GM18502 (cell line): Measurements from ENCODE around the gene NLRC3.
"Not testable (repeated sequence)": the region's sequence is repeated elsewhere in the genome, so short reads cannot be mapped to it uniquely, and the experiment has no call there.

Source experiments
- ATAC-seq: cut with Tn5 transposase; IDR thresholded peaks from one replicate; pipeline ENCODE4 v1.9.1; 2021; ENCODE audit warnings: mild to moderate bottlenecking; ENCODE audit not compliant: unreplicated experiment, poor library complexity

NLRC3 gene

DNA sequence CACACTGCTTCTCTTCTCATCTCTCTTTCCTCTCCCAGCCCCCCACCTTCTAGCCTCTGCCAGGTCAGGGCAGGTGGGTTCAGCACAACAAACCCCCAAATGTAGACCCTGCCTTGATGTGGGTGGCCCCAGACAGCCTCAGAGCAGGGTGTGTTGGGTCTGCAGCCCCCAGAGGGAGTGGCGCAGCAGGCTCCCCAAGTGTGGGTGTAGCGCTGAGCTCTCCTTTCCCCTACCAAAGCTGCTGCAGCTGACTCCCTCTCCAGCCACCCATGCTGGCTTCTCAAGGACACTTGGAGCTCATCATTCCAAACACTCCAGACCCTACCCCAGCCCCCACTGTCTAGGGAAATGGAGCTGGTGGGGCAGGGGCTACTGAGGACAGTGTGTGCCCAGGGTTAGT lies 27.3 kb downstream of the NLRC3 start:
- no peak for ATAC-seq

DNA sequence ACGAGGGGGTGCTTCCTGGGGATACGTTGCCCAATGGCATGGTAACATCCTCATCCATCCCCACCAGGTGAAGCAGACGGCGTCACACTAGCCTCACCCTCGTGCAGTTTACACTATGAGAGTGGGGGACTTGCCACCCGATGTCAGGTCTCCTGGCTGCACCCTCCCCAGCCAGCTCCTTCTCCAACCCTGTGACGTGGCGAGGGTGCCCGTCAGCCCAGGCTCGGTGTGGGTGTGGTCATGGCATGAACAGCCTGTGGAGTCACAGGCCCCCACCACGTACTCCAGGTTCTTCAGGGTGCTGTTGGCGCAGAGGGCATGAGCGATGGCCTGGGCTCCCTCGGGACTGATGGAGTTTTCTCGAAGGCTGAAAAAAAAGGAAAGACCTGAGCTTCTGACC lies 28.3 kb downstream of the NLRC3 start:
- ATAC-seq: no peak

DNA sequence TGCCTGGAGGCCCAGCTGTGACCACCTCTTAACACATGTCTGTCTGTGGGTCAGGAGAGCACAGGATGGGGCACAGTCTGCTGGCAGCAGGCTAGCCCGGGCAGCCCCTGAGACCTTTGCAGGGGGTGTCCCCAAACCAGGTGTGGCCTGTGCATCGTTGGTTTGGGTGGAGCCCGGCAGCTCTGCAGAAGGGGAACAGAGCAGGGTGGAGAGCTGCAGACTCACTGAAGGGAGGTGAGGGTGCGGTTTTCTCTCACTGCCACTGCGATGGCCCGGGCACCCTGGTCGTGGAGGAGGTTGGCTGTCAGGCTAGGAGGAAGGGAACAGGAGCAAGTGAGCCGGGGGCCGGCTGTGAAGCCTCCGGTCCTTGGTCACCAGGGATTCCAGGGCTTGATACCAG lies 28.8 kb downstream of the NLRC3 start:
- no peak for ATAC-seq

DNA sequence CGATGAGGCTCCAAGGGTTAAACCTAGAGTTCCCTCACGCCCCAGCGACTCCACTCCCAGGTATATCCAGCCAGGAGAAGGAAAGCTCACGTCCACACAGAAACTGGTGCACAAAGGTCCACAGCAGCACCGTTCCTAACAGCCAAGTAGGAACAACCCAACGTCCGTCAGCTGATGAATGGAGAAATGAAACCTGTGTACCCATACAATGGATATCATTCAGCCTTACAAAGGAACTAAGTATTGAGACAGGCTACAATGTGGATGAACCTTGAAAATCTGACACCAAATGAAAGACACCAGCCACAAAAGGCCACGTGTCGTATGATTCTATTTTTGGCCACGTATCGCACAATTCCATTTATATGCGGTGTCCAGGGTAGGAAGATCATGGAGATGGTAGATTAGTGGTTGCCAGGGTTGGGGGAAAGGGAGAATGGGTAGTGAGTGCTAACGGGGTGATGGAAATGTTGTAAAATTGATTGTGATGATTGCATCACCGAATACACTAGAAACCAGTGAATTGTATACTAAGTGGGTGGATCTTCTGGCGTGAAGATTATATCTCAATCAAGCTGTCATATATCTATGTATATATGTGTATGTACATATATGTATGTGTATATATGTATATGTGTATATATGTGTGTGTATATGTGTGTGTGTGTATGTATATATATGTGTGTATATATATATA lies 30.1 kb downstream of the NLRC3 start:
- ATAC-seq: no peak

DNA sequence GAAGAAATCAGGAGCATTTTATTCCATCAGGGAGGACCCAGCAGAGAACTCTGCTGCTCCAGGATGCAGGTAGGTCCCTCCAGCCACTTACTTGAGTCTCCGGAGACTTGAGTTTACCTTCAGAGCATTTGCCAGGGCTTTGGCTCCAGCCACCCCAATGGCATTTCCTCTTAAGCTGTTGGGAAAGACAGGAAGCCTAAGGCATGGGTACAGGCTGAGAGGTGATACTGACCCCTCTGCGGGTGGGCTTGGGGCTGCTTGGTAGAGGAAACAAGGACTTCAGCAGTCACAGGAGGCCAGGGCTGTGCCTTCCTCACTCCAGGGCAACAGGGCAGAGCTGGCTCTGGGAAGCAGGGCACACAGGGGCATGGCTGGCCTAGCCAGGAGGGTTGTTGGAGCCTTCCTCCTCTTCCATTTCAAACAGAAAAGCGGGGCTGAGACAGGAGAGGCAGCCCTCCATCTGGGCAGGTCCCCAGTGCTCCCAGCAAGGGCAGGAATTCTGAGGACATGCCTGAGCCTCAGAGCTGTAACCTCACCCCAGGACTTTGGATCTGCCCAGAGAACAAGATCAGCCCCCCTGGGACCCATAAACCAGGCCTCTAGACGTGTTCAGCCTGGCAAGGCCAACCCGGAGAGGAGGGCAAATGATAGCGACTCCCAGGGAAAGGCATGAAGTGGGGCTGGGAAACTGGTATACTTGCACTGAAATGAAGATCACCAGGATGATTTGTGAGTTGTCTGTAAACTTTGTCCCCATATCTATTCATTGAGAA lies 34.4 kb downstream of the NLRC3 start:
- ATAC-seq: no peak

- no peak for ATAC-seq
Measured at GRCh38 chr16:3541527-3542155, 35.6 kb downstream of the NLRC3 start.

- ATAC-seq: no peak
Measured at GRCh38 chr16:3538222-3538621, 39.0 kb downstream of the NLRC3 start.

GRCh38 chr16:3536851-3537250 lies 40.4 kb downstream of the NLRC3 start:
- no peak for ATAC-seq

DNA sequence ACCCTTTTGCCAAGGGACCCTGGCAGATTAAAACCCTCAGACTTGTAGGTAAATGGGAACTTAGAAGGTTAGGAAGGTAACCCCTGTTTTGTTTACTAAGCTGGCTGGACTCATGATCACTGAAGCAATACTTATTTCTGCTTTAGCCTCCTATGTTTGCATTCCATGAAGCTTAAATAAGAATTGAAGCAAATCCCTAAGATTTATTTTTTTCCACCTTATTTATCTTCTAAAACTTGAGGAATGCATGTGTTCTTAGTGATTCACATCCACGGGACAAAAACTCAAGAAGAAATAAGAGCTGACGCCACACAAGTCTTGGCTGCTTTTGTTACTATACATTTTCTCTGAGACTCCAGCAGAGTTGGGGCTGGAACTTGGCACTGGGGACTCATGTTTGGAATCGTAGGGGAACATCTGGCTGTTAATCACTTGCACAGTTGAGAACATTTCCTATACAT lies 40.9 kb downstream of the NLRC3 start:
- ATAC-seq: no peak

DNA sequence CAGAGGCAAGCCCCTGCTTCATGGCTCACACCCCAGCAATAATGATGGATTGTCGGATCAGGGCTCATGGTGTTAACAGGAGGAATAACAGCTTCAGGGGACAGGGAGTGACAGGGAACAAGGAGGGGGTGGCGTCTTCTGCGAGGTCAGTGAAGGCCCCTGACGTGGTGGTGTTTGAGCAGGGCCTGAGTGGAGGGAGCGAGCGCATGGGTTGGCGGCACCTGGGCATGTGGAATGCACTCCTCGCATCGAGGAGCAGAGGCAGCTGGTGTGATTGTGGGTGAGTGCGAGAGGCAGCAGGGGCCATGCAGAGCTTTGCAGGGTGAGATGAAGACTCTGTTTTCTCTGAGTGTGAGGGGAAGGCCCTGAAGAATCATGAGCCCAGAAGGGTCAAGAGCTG lies 43.1 kb downstream of the NLRC3 start:
- no peak for ATAC-seq

- no peak for ATAC-seq
Measured at GRCh38 chr16:3532741-3533140, 44.5 kb downstream of the NLRC3 start.

DNA sequence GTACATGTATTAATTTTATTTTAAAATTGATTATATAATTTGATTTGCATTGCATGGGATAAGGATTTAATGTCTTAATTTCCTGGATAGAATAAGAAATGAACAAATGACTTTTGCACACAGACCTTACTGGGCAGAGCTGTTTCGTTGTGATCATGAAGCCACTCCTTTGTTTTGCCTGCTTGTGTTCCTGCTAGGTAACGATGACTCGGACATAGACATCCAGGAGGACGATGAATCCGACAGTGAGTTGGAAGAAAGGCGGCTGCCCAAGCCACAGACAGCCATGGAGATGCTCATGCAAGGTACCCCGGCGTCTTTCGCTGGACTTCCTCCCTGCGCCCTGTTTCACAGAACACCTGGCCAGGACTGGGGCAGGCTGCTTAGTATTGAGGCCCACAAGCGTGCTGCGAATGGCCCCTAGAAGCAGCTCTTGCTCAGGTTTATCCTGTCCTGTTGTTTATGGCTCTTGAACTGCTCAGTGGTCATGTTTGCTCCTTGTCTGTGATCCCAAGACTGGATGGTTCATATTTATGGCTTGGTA lies 46.8 kb downstream of the NLRC3 start:
- no peak for ATAC-seq

DNA sequence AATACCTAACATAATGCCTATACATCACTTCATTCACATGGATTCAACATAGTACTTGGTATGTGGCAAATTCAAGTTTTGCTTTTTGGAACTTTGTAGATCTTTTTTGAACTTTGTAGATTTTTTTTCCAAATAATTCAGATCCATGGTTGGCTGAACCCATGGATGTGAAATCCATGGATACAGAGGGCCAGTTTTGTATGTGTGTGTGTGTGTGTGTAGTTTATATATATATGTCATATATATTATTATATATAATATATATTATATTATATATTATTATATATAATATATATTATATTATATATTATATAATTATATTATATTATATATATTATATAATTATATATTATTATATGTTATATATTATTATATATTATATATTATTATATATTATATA lies 48.0 kb downstream of the NLRC3 start:
- ATAC-seq: no peak

GRCh38 chr16:3528406-3528805 lies 48.8 kb downstream of the NLRC3 start:
- no peak for ATAC-seq

DNA sequence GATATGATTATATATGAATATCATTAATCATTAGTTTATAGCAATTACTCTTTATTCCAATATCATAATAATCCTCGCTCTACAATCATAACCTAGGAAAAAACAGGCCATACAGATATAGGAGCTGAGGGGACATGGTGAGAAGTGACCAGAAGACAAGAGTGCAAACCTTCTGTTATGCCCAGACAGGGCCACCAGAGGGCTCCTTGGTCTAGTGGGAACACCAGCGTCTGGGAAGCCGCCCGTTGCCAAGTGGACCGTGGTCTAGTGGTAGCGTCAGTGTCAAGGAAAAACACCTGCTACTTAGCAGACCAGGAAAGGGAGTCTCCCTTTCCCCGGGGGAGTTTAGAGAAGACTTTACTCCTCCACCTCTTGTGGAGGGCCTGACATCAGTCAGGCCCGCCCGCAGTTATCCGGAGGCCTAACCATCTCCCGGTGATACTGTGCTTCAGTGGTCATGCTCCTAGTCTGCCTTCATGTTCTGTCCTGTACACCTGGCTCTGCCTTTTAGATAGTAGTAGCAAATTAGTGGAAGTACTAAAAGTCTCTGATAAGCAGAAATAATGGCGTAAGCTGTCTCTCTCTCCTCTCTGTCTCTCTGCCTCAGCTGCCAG lies 49.9 kb downstream of the NLRC3 start:
- ATAC-seq: not testable (repeated sequence)

DNA sequence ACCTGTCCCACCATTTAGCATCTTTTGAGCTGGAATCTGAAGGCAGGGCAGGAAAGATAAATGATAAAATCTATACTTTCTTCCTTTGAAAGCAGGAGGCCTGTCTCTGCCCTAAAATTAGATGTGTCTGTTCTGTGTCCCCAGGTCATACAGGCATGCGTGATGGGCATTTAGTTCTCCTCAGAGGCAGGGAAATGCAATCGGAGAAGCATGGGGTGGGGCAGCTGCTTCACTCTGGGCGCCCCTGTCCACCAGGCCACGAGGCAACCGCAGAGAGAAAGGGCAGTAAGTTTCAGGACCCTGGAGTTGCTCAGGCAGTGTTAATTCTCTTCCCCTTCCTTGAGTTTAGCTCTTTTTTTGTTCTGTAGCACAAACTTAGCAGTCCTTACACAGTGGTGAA lies 51.3 kb downstream of the NLRC3 start:
- ATAC-seq: no peak

DNA sequence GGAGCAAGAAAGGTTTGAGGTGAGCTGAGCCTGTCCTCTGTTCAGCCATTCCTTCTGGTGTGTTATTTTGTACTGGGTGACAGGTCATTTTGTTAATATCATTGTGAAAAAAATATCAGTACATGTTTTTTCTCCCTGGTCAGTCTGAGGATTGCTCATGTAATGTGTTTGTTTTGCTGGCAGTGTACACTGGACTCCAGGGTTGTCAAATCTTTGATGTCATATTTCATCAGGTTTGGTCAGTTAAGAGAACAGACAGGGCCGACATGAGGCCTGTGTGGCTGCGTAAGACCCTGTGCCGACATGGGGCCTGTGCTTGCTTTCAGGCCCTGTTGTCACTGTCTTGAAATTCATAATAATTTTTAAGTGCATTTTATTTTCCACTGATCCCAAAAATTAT lies 53.9 kb downstream of the NLRC3 start:
- no peak for ATAC-seq

DNA sequence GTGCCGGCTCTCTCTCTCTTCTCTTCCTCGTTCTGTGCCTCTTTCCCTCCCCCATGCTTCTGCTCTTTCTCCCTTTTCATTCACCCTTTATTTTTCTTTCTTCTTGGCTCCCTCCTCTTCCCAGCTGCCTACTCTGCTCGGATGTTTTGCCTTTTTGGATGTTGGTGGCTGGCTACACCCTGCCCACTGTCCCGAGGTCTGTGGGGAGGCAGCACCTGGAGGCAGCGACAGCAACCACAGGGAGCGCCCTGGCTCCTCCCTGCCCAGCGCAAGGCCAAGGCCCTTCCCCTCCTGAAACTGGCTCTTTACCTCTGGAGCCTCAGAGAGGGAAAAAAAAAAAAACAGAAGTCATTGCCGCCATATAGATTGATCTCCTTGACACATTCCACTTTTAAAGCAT lies 56.4 kb downstream of the NLRC3 start:
- ATAC-seq: no peak

GRCh38 chr16:3520413-3520812 lies 56.8 kb downstream of the NLRC3 start:
- ATAC-seq: no peak

- ATAC-seq: no peak
Measured at GRCh38 chr16:3519581-3519980, 57.6 kb downstream of the NLRC3 start.

DNA sequence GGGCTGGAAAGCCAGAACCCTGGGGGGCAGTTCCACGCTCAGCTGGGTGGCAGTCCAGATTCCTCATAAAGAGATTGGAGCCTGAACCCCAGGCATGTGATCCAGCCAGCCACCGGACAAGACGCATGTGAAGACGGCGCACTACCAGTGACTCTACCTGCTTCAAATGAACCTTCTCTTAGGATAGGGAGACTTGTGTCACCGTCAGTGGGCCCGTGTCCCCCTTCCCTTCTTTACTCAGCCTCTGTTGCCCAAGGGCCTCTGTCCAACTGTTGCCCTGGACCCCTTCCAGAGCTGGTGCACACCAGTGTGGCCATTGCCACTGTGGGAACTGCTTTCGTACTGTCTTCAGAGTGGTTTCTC lies 58.2 kb downstream of the NLRC3 start:
- no peak for ATAC-seq
